Stimulated activated naive CD8-positive, alpha-beta T cell treated with anti-CD3 and anti-CD28 coated beads, Interleukin-15, Interleukin-2, amounts not matched to agents 100 ng/mL and 50 ng/mL, for 24 hours (primary cell): ENCODE results near the gene DAB2IP.

Experiments used
- H3K27ac Mint-ChIP-seq: one replicate; pipeline ENCODE4 v1.8.0; 2021; ENCODE audit warnings: mild to moderate bottlenecking, mixed read lengths
- H3K27me3 Mint-ChIP-seq: one replicate; pipeline ENCODE4 v1.8.0; 2021; ENCODE audit warnings: mixed read lengths
- H3K36me3 Mint-ChIP-seq: one replicate; pipeline ENCODE4 v1.8.0; 2021; ENCODE audit warnings: low read depth, mixed read lengths
- H3K4me1 Mint-ChIP-seq: one replicate; pipeline ENCODE4 v1.8.0; 2021; ENCODE audit warnings: low read depth, mixed read lengths
- H3K4me3 Mint-ChIP-seq: one replicate; pipeline ENCODE4 v1.8.0; 2021; ENCODE audit warnings: mild to moderate bottlenecking, mixed read lengths
- H3K9me3 Mint-ChIP-seq: one replicate; pipeline ENCODE4 v1.8.0; 2021; ENCODE audit warnings: mixed read lengths

Gene DAB2IP

GRCh38 chr9:121700165-121700831 is 48.9 kb downstream of the DAB2IP start:
- Mint-ChIP-seq H3K27ac (no peak overlapping the region), H3K36me3 (no peaks in the 10 kb centered on the region), H3K4me1 (no peaks in the 10 kb centered on the region), H3K27me3 (peaks cover 65% of the 10 kb centered on the region), H3K4me3 (peak overlapping the region; percentile 13), H3K9me3 (no peaks in the 10 kb centered on the region)

GRCh38 chr9:121700832-121701419 is 49.5 kb downstream of the DAB2IP start:
- peaks cover 65% of the 10 kb centered on the region for H3K27me3 Mint-ChIP-seq
- no peaks in the 10 kb centered on the region for H3K9me3 Mint-ChIP-seq
- H3K36me3 Mint-ChIP-seq = no peaks in the 10 kb centered on the region
- H3K4me3 Mint-ChIP-seq = no peak overlapping the region
- H3K27ac Mint-ChIP-seq = no peak overlapping the region
- H3K4me1 Mint-ChIP-seq = no peaks in the 10 kb centered on the region

GRCh38 chr9:121701736-121702261 is 50.4 kb downstream of the DAB2IP start:
- no peaks in the 10 kb centered on the region for H3K4me1 Mint-ChIP-seq
- H3K27ac Mint-ChIP-seq = no peak overlapping the region
- no peak overlapping the region for H3K4me3 Mint-ChIP-seq
- no peaks in the 10 kb centered on the region for H3K36me3 Mint-ChIP-seq
- no peaks in the 10 kb centered on the region for H3K9me3 Mint-ChIP-seq
- peaks cover 62% of the 10 kb centered on the region for H3K27me3 Mint-ChIP-seq

- H3K9me3 Mint-ChIP-seq = no peaks in the 10 kb centered on the region
- peaks cover 6% of the 10 kb centered on the region for H3K4me1 Mint-ChIP-seq
- no peak overlapping the region for H3K4me3 Mint-ChIP-seq
- no peaks in the 10 kb centered on the region for H3K36me3 Mint-ChIP-seq
- H3K27ac Mint-ChIP-seq = no peak overlapping the region
- H3K27me3 Mint-ChIP-seq = peaks cover 48% of the 10 kb centered on the region
Observed at GRCh38 chr9:121703014-121703734, 51.7 kb downstream of the DAB2IP start.

GRCh38 chr9:121704281-121704680 is 52.8 kb downstream of the DAB2IP start:
- no peaks in the 10 kb centered on the region for H3K9me3 Mint-ChIP-seq
- H3K27me3 Mint-ChIP-seq = peaks cover 46% of the 10 kb centered on the region

GRCh38 chr9:121706149-121706750 is 54.8 kb downstream of the DAB2IP start:
- Mint-ChIP-seq H3K4me3 (no peak overlapping the region), H3K4me1 (peaks cover 6% of the 10 kb centered on the region), H3K9me3 (no peaks in the 10 kb centered on the region), H3K27me3 (peaks cover 32% of the 10 kb centered on the region), H3K36me3 (no peaks in the 10 kb centered on the region), H3K27ac (no peak overlapping the region)

More at GRCh38 chr9:121704281-121704680, 52.8 kb downstream of the DAB2IP start:
- no peak overlapping the region for H3K4me3 Mint-ChIP-seq
- H3K27ac Mint-ChIP-seq = no peak overlapping the region
- H3K36me3 Mint-ChIP-seq = no peaks in the 10 kb centered on the region
- peaks cover 6% of the 10 kb centered on the region for H3K4me1 Mint-ChIP-seq

- Mint-ChIP-seq H3K27ac (no peak overlapping the region), H3K4me1 (peaks cover 6% of the 10 kb centered on the region), H3K4me3 (no peak overlapping the region), H3K36me3 (no peaks in the 10 kb centered on the region), H3K9me3 (no peaks in the 10 kb centered on the region), H3K27me3 (peaks cover 19% of the 10 kb centered on the region)
Observed at GRCh38 chr9:121707477-121708424, 56.3 kb downstream of the DAB2IP start.

GRCh38 chr9:121708768-121709488 is 57.5 kb downstream of the DAB2IP start:
- Mint-ChIP-seq H3K9me3 (no peaks in the 10 kb centered on the region), H3K27ac (no peak overlapping the region), H3K36me3 (no peaks in the 10 kb centered on the region), H3K4me3 (no peak overlapping the region), H3K4me1 (peaks cover 6% of the 10 kb centered on the region), H3K27me3 (peaks cover 12% of the 10 kb centered on the region)

GRCh38 chr9:121709798-121710197 is 58.4 kb downstream of the DAB2IP start:
- no peaks in the 10 kb centered on the region for H3K9me3 Mint-ChIP-seq
- H3K27me3 Mint-ChIP-seq = peaks cover 4% of the 10 kb centered on the region
- no peak overlapping the region for H3K4me3 Mint-ChIP-seq
- no peak overlapping the region for H3K27ac Mint-ChIP-seq
- peaks cover 6% of the 10 kb centered on the region for H3K4me1 Mint-ChIP-seq
- no peaks in the 10 kb centered on the region for H3K36me3 Mint-ChIP-seq

GRCh38 chr9:121711281-121711680 is 59.8 kb downstream of the DAB2IP start:
- Mint-ChIP-seq H3K36me3 (no peaks in the 10 kb centered on the region), H3K27ac (no peak overlapping the region), H3K27me3 (no peaks in the 10 kb centered on the region), H3K4me1 (peaks cover 6% of the 10 kb centered on the region), H3K4me3 (no peak overlapping the region), H3K9me3 (no peaks in the 10 kb centered on the region)

- Mint-ChIP-seq H3K4me3 (no peak overlapping the region), H3K4me1 (peaks cover 6% of the 10 kb centered on the region), H3K27me3 (no peaks in the 10 kb centered on the region), H3K27ac (no peak overlapping the region), H3K9me3 (no peaks in the 10 kb centered on the region), H3K36me3 (no peaks in the 10 kb centered on the region)
Observed at GRCh38 chr9:121711797-121712196, 60.4 kb downstream of the DAB2IP start.

GRCh38 chr9:121713400-121714070 is 62.1 kb downstream of the DAB2IP start:
- H3K4me1 Mint-ChIP-seq = no peaks in the 10 kb centered on the region
- H3K36me3 Mint-ChIP-seq = no peaks in the 10 kb centered on the region
- H3K4me3 Mint-ChIP-seq = no peak overlapping the region
- no peaks in the 10 kb centered on the region for H3K27me3 Mint-ChIP-seq
- no peaks in the 10 kb centered on the region for H3K9me3 Mint-ChIP-seq
- no peak overlapping the region for H3K27ac Mint-ChIP-seq

- H3K27ac Mint-ChIP-seq = no peak overlapping the region
- H3K9me3 Mint-ChIP-seq = no peaks in the 10 kb centered on the region
- H3K4me3 Mint-ChIP-seq = no peak overlapping the region
- no peaks in the 10 kb centered on the region for H3K27me3 Mint-ChIP-seq
- no peaks in the 10 kb centered on the region for H3K4me1 Mint-ChIP-seq
- H3K36me3 Mint-ChIP-seq = no peaks in the 10 kb centered on the region
Observed at GRCh38 chr9:121714075-121714705, 62.8 kb downstream of the DAB2IP start.
